ENCODE measurements around the gene GRM8.

DNA sequence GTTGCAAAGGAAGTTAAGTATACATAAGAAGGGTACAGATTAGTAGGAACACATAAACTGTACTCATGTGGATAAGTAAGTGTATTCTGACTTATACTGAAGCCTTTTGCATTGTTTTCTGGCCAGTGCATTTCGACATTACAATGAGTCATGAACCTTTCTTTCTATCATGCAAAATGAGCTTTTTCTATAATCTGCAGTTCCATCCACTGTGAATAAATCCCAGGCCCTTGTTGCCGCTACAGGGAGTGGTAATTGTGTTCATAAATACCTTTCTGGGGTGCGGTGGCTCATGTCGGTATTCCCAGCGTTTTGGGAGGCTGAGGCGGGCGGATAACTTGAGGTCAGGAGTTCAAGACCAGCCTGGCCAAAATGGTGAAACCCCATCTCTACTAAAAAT, 858.3 kb downstream of the GRM8 start:
- TF ChIP-seq EZH2 (IDR thresholded peaks at IDR 0.05; ENCODE audit: borderline replicate concordance, low read depth, low read length, poor library complexity, severe bottlenecking), result no peak
- TF ChIP-seq, protein P1, sequence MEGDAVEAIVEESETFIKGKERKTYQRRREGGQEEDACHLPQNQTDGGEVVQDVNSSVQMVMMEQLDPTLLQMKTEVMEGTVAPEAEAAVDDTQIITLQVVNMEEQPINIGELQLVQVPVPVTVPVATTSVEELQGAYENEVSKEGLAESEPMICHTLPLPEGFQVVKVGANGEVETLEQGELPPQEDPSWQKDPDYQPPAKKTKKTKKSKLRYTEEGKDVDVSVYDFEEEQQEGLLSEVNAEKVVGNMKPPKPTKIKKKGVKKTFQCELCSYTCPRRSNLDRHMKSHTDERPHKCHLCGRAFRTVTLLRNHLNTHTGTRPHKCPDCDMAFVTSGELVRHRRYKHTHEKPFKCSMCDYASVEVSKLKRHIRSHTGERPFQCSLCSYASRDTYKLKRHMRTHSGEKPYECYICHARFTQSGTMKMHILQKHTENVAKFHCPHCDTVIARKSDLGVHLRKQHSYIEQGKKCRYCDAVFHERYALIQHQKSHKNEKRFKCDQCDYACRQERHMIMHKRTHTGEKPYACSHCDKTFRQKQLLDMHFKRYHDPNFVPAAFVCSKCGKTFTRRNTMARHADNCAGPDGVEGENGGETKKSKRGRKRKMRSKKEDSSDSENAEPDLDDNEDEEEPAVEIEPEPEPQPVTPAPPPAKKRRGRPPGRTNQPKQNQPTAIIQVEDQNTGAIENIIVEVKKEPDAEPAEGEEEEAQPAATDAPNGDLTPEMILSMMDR (conservative IDR thresholded peaks at IDR 0.05; ENCODE audit: low read depth, low read length), result no peak
